ENCODE data around the gene HOXA5.

HOXA5 gene

GRCh38 chr7:27182861-27183681 lies 39.6 kb upstream of the HOXA5 start:
- no peak for DNase-seq (ENCODE audit: low read depth in 2 of 2)

DNA sequence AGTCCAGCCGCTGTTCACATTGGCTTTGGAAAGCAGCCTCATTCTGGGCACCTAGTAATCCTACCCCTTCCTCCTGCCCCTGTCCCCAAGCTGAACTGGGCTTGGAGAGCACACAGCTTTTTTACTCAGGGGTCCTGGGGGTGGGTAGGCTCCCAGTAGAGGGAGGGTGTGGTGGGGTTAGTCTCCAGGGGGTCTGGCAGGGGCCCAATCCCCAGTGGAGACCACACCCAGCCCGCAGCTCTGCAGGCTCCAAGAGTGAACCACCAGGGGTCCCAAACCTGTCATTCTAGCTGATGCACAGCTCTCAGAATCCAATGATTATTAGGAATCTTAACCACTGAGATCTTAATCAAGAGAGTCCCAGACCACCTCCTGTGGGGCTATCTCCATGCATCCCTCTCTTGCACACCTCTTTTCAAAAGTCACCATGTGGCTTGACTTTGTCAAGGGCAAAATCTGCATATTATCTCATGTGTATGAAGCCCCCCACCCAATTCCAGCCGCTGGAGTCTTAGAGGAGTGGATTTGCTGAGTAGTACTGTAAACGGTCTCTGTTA lies 38.9 kb upstream of the HOXA5 start:
- no peak for DNase-seq (ENCODE audit: low read depth in 2 of 2)

DNA sequence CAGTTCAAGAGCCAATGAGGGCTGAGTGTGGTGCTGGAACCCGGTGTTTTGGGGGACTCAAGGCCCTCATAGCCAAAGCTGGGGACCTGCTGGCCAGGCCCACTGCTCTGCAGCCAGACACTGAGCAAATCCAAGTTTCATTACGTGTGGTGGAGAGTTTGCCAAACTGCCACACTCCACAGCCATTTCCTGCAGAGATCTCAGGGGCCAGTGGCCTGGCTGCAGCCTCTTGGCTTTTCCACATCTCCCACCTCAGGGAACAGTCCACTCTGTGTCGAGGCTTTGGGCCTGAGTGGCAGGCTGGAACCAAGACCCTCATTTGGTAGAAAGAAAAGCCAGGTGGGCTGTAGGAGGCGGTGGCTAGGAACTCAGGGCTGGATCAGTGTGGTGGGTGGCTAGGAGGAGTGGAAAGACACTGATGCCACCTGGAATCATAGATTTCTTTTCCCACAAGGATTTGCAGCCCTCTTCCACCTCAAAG lies 38.4 kb upstream of the HOXA5 start:
- no peak for DNase-seq (ENCODE audit: low read depth in 2 of 2)

DNA sequence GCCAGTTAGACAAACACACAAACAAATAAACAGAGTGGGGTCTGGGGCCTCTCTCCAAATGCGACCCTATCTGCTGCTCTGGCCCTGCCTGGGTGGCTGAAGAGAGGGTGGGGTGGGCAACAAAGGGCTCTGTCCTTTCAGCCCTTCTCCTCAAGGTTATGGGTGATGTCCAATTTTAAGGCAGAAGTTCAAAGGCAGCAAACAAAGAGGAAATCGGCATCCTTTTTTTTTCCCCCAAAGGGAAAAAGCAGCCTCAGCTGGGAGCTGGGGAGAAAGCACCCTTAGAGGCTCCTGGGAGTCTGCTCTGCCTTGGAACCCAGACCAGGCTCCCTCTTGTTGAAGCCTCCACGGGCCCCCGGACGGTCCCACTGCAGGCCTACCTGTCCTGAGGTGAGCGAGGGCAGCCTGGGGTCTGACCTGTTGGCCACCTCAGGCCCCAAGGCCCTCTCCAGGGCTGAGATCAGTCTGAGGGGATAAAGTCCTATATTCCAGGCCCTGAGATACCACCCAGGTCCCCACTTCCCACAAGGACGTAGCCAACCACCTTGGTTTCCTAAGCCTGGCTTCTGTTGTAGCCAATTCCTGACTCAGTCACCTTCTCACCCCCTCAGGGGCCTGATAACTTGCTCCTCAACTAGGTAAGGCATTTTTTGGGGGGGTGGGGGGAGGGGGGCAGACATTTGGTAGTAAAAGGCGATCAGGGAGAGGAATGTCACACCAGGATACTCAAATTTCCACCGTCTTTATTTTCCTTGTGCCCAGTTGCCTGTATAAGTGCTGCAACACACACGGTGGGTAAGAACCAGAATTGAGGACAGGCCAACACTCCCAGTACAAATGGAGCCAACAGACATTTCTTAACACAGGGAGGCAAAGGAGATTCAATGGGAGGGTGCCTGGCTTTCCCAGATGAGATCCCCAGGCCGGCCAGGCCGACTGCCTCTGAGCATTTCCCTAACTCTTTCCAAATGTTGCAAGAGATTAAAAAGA lies 37.2 kb upstream of the HOXA5 start:
- DNase-seq (ENCODE audit: low read depth in 2 of 2) = no peak

DNA sequence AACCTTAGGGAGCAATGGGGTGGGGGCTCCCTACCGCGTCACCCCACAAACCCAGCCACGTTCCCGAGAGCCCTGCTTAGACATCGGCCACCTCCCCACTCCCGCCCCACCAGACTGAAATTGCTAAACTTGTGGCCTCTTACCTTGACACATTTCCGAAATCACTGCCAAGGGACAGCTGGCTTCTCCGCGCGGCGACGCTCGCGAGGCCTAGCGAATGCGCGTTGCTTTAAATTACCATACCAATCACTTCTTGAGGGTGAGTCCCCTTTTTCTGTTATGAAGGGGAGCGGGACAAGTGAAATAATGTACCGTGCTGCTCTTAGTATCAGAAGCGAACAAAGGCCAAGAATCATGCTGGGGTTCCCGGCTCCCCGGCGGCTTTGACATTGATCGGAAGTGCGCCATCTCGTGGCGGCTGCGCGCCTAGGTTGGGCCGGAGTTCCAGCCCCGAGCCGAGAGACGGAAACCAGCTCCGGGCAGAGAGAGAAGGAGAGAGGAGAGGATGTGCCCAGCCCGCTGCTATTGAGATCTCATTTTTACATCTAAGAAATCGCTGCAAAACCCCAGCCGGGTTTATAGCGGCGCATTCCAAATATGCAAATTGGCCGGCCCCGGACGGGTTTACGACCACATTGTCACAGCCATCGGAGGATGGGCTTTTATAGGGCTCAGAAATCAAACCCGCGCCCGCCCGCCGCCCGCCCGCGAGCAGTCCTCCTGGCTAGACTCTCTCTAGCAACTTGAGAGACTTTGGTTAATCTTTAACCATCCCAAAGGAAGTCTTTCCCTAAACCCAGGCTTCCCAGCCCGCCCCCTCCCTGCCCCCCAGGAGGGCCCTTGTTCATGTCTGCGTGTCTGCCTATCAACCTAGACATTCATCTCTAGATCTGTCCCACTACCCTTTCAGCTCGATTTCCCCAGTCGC lies 36.3 kb upstream of the HOXA5 start:
- no peak for DNase-seq (ENCODE audit: low read depth in 2 of 2)

GRCh38 chr7:27179030-27179429 lies 35.5 kb upstream of the HOXA5 start:
- no peak for DNase-seq (ENCODE audit: low read depth in 2 of 2)

DNA sequence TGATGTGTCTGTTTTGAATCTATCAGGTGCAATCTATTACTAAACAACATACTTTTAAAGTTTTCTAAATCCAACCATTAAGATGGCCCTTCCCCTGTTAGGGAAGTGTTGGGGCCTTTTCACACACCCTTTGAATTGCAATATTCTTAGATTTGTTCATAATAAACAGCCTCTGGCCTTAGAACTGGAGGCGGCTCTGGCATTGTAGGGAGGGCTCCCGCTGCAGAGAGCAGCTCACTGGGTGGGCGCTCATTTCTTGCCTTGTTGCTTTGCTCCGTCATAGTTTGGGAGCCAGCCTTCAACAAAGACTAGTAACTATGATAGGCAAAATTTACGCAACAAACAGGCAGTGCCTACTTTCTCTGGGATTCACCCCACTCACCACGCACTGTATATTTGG lies 34.9 kb upstream of the HOXA5 start:
- DNase-seq (ENCODE audit: low read depth in 2 of 2) = no peak

DNA sequence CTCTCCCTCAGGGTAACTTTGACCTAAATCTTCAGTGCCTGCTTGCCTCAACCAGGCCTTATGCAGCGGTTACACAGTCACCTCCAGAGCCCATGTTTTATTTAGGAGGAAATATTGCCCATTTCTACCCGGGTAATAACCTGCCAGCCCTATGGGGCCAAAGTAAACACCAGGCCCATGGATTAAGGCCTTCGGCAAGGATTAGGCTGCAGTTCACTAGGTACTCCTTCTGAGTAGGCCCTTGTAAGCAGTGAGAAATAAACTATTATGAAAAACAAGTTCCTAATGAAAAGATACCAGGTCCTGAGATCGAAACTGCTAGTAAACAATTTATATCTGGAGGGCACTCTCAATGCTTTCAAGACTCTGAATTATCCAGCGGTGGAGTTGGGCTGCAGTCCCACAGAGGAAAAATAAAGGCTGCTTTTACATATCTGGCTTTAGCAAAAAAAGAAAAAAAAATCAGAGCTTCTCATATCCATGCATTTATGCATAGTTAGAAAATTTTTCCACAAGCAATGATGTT lies 34.4 kb upstream of the HOXA5 start:
- no peak for DNase-seq (ENCODE audit: low read depth in 2 of 2)

DNA sequence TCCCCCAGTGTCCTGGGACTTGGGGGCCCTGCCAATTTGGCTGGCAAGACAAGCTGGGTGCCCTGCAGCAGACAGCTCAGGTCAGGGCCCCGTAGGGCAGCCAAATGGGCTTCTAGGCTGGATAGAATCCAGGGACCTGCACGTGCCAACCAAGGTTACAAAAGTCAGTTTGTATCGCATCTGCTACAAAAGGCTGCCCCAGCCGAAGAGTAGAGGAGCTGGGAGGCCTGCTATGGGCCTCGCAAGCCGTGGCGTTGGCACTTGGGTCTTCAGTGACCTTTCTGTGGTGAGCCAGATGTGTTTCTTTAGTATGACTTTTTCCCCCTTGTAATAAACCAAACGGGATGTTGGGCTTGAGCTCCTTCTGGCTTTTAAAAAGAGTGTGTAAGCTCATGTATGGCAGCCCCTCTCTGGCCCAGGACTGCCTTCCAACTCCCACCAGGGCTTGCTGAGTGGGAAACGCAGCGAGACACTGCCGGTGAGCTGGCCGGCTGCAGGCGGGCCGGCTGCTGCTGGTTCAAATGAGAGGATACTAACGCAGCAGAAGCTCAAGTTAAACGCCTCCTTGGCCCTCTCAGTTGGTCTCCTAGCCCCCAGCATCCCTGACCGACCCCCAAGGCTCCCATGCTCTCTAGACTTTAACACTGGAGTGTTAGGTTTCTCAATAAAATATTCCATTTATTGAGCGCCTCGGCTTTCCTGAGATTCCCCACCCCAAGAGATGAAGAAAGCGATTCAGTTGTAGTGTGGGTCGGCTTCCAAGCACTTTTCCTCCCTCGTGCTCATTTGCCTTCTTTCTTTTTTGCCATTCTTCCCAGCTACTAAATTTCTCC lies 33.7 kb upstream of the HOXA5 start:
- no peak for DNase-seq (ENCODE audit: low read depth in 2 of 2)

- no peak for DNase-seq (ENCODE audit: low read depth in 2 of 2)
These were observed 33.0 kb upstream of the HOXA5 start for GRCh38 chr7:27176524-27176845.

DNA sequence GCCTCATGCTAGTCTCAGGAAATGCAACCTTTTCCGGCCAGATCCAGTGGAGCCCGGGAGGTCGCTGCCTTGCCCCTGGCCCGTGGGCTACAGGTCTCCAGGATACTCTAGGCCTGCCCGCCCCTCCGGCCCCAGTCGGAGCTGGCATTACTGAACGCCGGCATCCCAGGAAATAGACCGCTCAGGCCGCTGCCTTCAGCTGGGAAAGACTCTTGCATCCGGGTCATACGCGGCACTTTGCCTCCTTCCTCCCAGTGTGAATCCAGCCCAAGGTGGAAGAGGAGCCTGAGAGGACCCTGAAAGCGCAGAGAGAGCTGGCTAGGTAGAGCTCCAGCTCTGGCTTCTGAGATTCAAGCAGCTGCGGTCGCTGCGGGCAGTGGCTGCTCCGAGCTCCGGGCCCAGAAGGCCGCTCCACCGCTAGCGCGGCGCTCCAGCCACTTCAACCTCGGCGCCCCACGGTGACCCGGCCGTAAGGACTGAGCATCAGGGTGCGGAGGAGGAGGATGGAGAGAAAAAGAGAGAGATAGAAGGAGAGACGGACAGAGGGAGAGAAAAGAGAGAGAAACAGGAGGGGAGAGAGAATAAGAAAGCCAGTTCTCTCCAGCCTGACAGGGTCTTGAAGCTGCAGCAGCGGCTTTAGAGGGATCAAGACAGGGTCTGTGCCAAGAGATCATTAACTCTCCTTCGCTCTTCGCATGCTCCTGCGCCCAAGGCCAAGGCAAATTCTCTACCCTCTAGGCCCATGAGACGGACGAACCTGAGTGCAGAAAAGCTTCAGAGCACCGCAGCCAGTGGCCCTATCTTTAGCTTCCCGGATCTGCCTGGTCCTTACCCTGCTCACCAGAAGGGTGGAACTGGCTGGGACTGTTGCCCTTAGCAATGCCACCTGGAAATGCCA lies 32.4 kb upstream of the HOXA5 start:
- DNase-seq (ENCODE audit: low read depth in 2 of 2) = no peak

GRCh38 chr7:27174874-27175625 lies 31.6 kb upstream of the HOXA5 start:
- no peak for DNase-seq (ENCODE audit: low read depth in 2 of 2)

- DNase-seq (ENCODE audit: low read depth in 2 of 2) = no peak
These were observed 30.7 kb upstream of the HOXA5 start, which contains the start of gene HOXA10 for GRCh38 chr7:27173956-27174873. Gene HOXA10, minus strand, starts transcription at chr7:27174320. Its CDS starts 14 bp downstream, at chr7:27174306.

- DNase-seq (ENCODE audit: low read depth in 2 of 2) = no peak
These were observed 30.1 kb upstream of the HOXA5 start for GRCh38 chr7:27173511-27173955.

DNA sequence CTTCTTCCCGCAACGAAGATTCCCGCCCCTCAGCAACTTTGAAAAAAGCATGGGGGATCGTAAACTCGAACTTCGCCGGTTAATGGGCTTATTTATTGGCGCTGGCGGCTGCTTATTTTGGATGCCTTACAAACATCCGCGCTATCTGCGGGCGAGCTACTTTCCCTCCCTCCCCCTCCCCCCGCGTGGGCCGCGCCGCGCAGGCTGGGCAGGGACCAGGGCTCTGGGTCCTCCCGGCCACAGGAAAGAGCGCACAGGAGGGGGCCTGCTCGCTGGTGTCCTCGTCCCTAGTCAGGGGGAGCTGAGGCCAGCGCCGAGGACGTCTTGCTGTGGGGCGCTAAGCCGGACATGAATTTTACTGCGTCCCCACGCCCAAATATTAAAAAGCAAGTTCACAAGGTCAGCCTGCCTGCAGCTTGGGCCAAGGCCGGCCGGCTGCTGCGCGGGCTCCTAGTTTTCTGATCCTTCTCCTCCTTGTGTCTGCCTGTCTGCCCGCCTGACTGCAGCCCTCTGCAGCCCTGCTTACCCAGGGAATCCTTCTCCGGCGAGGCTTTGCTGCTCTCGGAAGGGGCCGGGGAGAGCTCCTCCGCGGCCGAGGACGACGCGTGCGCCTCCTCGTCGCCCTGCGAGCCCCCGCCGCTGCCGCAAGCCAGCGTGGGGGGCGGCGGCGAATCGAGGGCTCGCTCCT lies 29.5 kb upstream of the HOXA5 start:
- DNase-seq (ENCODE audit: low read depth in 2 of 2) = no peak

DNA sequence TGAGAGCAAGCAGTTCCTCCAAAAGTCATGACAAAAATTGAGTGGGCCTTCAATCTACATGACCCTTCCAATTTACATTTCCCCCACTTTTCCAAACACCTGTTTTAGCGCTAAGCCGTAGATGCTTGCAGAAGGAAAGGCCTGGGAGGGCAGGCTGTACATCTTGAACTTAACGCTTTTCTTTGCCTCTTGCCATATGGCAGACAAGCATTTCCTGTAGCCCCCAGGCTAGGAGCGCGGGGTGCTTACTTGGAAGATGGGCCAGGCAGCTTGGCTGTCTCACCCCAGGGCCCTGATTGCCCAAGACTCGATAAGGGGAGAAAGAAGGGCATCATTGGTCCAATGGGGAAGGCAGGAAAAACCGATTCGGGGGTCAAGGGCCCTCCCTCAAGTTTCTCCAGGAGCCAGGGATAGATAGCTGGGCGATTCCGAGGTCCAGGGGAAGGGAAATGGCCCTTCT lies 28.9 kb upstream of the HOXA5 start:
- no peak for DNase-seq (ENCODE audit: low read depth in 2 of 2)
